ENCODE data around the gene SPAG9.
A peak's percentile ranks its signal among the peaks of the same experiment; 100 is the strongest.

SPAG9 gene

DNA sequence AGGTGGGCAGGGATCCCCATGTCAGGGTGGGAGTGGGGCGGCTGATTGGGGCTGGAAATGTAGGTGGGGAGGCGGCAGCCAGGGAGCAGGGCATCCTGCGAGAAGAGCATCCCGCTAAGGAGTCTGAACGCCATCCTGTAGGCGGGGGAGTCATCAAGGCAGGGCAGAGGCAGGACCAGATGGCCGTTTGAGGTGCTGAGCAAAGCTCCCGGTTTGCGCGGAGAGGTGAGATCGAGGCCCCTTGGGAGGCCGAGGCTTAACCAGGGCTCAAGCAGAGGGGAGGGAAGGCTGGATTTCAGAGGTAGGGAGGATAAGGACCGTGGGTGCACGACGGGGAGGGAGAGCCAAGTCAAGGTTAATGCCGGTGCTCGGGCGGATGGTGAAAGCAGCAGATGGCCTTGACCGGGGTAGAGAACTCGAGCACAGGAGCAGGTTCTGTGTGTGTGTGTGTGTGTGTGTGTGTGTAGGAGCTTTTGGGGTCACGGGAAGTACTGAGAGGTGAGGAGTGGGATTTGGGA is 45.1 kb upstream of the SPAG9 start (continued):
- TF ChIP-seq PRDM10 (tag by site-specific recombination; IDR thresholded peaks at IDR 0.05) (peak; percentile 82), ZBTB21 (tag by site-specific recombination; IDR thresholded peaks at IDR 0.05) (peak; percentile 64; the same call in 1 of the 2 replicates), INSM2 (tag by site-specific recombination; IDR thresholded peaks at IDR 0.05) (0 out of 2 replicates have a peak, but pooled peaks have one; percentile 36), ZBTB17 (tag by site-specific recombination; IDR thresholded peaks at IDR 0.05) (peak; percentile 98), ZNF239 (tag by site-specific recombination; IDR thresholded peaks at IDR 0.05) (peak; percentile 70), ZNF623 (tag by site-specific recombination; IDR thresholded peaks at IDR 0.05) (peak; percentile 21; the same call in 1 of the 2 replicates), OVOL3 (tag by site-specific recombination; IDR thresholded peaks at IDR 0.05) (0 out of 2 replicates have a peak, but pooled peaks have one; percentile 61), ZNF366 (tag by site-specific recombination; conservative IDR thresholded peaks at IDR 0.05) (peak; percentile 52; the same call in 1 of the 2 replicates), FEZF1 (tag by site-specific recombination; IDR thresholded peaks at IDR 0.05) (0 out of 2 replicates have a peak, but pooled peaks have one; percentile 25), ZNF600 (tag by site-specific recombination; IDR thresholded peaks at IDR 0.05) (peak; percentile 99), ZBTB20 (tag by site-specific recombination; IDR thresholded peaks at IDR 0.05) (peak; percentile 95), GFI1B (tag by site-specific recombination; IDR thresholded peaks at IDR 0.05) (no peak), EGR2 (tag by site-specific recombination; IDR thresholded peaks at IDR 0.05; ENCODE audit: low read depth) (peak; percentile 74), SP7 (tag by site-specific recombination; IDR thresholded peaks at IDR 0.05) (peak; percentile 86), ZNF266 (tag by site-specific recombination; IDR thresholded peaks at IDR 0.05; ENCODE audit: low read depth) (peak; percentile 63; the same call in 1 of the 2 replicates), GLIS2 (tag by site-specific recombination; IDR thresholded peaks at IDR 0.05) (no peak; the same call in 1 of the 2 replicates), KLF8 (tag by site-specific recombination; IDR thresholded peaks at IDR 0.05) (peak; percentile 89), ZNF639 (tag by site-specific recombination; IDR thresholded peaks at IDR 0.05) (peak; percentile 80; the same call in 1 of the 2 replicates), REPIN1 (tag by site-specific recombination; IDR thresholded peaks at IDR 0.05; ENCODE audit: low read depth) (0 out of 2 replicates have a peak, but pooled peaks have one; percentile 76), ZNF629 (tag by site-specific recombination; IDR thresholded peaks at IDR 0.05) (peak; percentile 72), BCL11A (tag by site-specific recombination; IDR thresholded peaks at IDR 0.05; ENCODE audit: low read depth) (peak; percentile 99), ZNF561 (tag by site-specific recombination; IDR thresholded peaks at IDR 0.05; ENCODE audit: borderline replicate concordance) (no peak), ZBTB44 (tag by site-specific recombination; IDR thresholded peaks at IDR 0.05) (no peak)
- TF ChIP-seq, protein P1, sequence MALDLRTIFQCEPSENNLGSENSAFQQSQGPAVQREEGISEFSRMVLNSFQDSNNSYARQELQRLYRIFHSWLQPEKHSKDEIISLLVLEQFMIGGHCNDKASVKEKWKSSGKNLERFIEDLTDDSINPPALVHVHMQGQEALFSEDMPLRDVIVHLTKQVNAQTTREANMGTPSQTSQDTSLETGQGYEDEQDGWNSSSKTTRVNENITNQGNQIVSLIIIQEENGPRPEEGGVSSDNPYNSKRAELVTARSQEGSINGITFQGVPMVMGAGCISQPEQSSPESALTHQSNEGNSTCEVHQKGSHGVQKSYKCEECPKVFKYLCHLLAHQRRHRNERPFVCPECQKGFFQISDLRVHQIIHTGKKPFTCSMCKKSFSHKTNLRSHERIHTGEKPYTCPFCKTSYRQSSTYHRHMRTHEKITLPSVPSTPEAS (tag by site-specific recombination; IDR thresholded peaks at IDR 0.05) = peak; percentile 90
- TF ChIP-seq, protein P2, sequence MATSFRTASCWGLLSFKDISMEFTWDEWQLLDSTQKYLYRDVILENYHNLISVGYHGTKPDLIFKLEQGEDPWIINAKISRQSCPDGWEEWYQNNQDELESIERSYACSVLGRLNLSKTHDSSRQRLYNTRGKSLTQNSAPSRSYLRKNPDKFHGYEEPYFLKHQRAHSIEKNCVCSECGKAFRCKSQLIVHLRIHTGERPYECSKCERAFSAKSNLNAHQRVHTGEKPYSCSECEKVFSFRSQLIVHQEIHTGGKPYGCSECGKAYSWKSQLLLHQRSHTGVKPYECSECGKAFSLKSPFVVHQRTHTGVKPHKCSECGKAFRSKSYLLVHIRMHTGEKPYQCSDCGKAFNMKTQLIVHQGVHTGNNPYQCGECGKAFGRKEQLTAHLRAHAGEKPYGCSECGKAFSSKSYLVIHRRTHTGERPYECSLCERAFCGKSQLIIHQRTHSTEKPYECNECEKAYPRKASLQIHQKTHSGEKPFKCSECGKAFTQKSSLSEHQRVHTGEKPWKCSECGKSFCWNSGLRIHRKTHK (tag by site-specific recombination; IDR thresholded peaks at IDR 0.05) = no peak
